Mesenchymal stem cell (in vitro differentiated cells and primary cell): ENCODE measurements around the gene ALPL.

Experiments used
- DNase-seq: peaks from one replicate; pipeline ENCODE4 v3.0.0-alpha.2; 2013
- H2AFZ ChIP-seq: one replicate; pipeline ENCODE4 v1.6.1; 2013; ENCODE audit warnings: low read depth, mild to moderate bottlenecking, control low read depth, inconsistent platforms, low read length, moderate library complexity
- H2AK5ac ChIP-seq: 2 replicates; pipeline ENCODE4 v1.6.1; 2013; ENCODE audit warnings: low read length, moderate library complexity, mild to moderate bottlenecking, inconsistent platforms; ENCODE audit not compliant: severe bottlenecking
- H2BK120ac ChIP-seq: one replicate; pipeline ENCODE4 v1.6.1; 2013; ENCODE audit warnings: low read depth, mild to moderate bottlenecking, inconsistent platforms, low read length, moderate library complexity
- H2BK12ac ChIP-seq, 2 experiments: one replicate each; pipeline ENCODE4 v1.6.1; 2013; ENCODE audit warnings: inconsistent platforms in 2 of 2, low read length in 2 of 2, mild to moderate bottlenecking in 2 of 2, moderate library complexity in 2 of 2, control low read depth in 1 of 2
- H2BK15ac ChIP-seq: one replicate; pipeline ENCODE4 v1.6.1; 2013; ENCODE audit warnings: mild to moderate bottlenecking, low read depth, inconsistent platforms; ENCODE audit not compliant: poor library complexity, severe bottlenecking
- H2BK5ac ChIP-seq: 2 replicates; pipeline ENCODE4 v1.6.1; 2013; ENCODE audit warnings: low read depth, mild to moderate bottlenecking, low read length, control low read depth, inconsistent platforms; ENCODE audit not compliant: poor library complexity, severe bottlenecking
- H3K14ac ChIP-seq, 2 experiments: one replicate each; pipeline ENCODE4 v1.6.1; 2013; ENCODE audit warnings: inconsistent platforms in 2 of 2, low read length in 2 of 2, control low read depth in 1 of 2, mild to moderate bottlenecking in 1 of 2, moderate library complexity in 1 of 2
- H3K18ac ChIP-seq, 2 experiments: one replicate each; pipeline ENCODE4 v1.6.1; 2013; ENCODE audit warnings: inconsistent platforms in 2 of 2, low read length in 2 of 2, control low read depth in 1 of 2, low read depth in 1 of 2, mild to moderate bottlenecking in 1 of 2
- H3K23ac ChIP-seq, 2 experiments: one replicate each; pipeline ENCODE4 v1.6.1; 2013; ENCODE audit warnings: inconsistent platforms in 2 of 2, low read length in 2 of 2, mild to moderate bottlenecking in 2 of 2, moderate library complexity in 2 of 2, control low read depth in 1 of 2
- H3K27ac ChIP-seq: 2 replicates; pipeline ENCODE4 v1.5.1; 2013; ENCODE audit warnings: mild to moderate bottlenecking, moderate library complexity, low read length, control low read depth, inconsistent platforms; ENCODE audit not compliant: poor library complexity, severe bottlenecking
- H3K27me3 ChIP-seq, 2 experiments: 2 replicates each; pipeline versions ENCODE4 v1.6.1 to v1.7.0; 2013; ENCODE audit warnings: low read length in 2 of 2, mild to moderate bottlenecking in 2 of 2, moderate library complexity in 2 of 2, control low read depth in 1 of 2, inconsistent platforms in 1 of 2; ENCODE audit not compliant: control insufficient read depth in 1 of 2, insufficient read depth in 1 of 2
- H3K36me3 ChIP-seq, 2 experiments: 2 replicates each; pipeline versions ENCODE4 v1.6.1 to v1.7.0; 2013; ENCODE audit warnings: low read length in 2 of 2, control low read depth in 1 of 2, inconsistent platforms in 1 of 2, low read depth in 1 of 2, mild to moderate bottlenecking in 1 of 2; ENCODE audit not compliant: insufficient read depth in 2 of 2, control insufficient read depth in 1 of 2
- H3K4ac ChIP-seq, 2 experiments: one replicate each; pipeline ENCODE4 v1.6.1; 2013; ENCODE audit warnings: inconsistent platforms in 2 of 2, low read length in 2 of 2, mild to moderate bottlenecking in 2 of 2, moderate library complexity in 2 of 2, control low read depth in 1 of 2, low read depth in 1 of 2
- H3K4me1 ChIP-seq: 2 replicates; pipeline ENCODE4 v1.6.1; 2013; ENCODE audit warnings: low read depth, low read length, control low read depth; ENCODE audit not compliant: control insufficient read depth, insufficient read depth
- H3K4me2 ChIP-seq: 2 replicates; pipeline ENCODE4 v1.6.1; 2013; ENCODE audit warnings: low read length, mild to moderate bottlenecking, inconsistent platforms; ENCODE audit not compliant: poor library complexity, severe bottlenecking
- H3K4me3 ChIP-seq, 2 experiments: 2 replicates each; pipeline versions ENCODE4 v1.5.1 to v1.7.0; 2013; ENCODE audit warnings: low read length in 2 of 2, mild to moderate bottlenecking in 2 of 2, control low read depth in 1 of 2, low read depth in 1 of 2; ENCODE audit not compliant: insufficient read depth in 1 of 2
- H3K79me1 ChIP-seq: replicated peaks from 2 replicates; pipeline ENCODE4 v1.6.1; 2013; ENCODE audit warnings: mild to moderate bottlenecking, control low read depth, low read length, inconsistent platforms; ENCODE audit not compliant: poor library complexity, severe bottlenecking
- H3K9ac ChIP-seq: 2 replicates; pipeline ENCODE4 v1.7.0; 2013; ENCODE audit warnings: mild to moderate bottlenecking, low read length, moderate library complexity
- H3K9me3 ChIP-seq: 2 replicates; pipeline ENCODE4 v1.7.0; 2013; ENCODE audit warnings: mild to moderate bottlenecking, low read length; ENCODE audit not compliant: control insufficient read depth
- H4K8ac ChIP-seq: one replicate; pipeline ENCODE4 v1.6.1; 2013; ENCODE audit warnings: inconsistent platforms, mild to moderate bottlenecking, low read length, moderate library complexity
- H4K91ac ChIP-seq: one replicate; pipeline ENCODE4 v1.6.1; 2013; ENCODE audit warnings: mild to moderate bottlenecking, low read length, inconsistent platforms
- WGBS: methylation state at CpG from one replicate; pipeline ENCODE4 v1.1.7; 2013; ENCODE audit warnings: mixed read lengths; 5-methylcytosine and 5-hydroxymethylcytosine counted together

ALPL gene

DNA sequence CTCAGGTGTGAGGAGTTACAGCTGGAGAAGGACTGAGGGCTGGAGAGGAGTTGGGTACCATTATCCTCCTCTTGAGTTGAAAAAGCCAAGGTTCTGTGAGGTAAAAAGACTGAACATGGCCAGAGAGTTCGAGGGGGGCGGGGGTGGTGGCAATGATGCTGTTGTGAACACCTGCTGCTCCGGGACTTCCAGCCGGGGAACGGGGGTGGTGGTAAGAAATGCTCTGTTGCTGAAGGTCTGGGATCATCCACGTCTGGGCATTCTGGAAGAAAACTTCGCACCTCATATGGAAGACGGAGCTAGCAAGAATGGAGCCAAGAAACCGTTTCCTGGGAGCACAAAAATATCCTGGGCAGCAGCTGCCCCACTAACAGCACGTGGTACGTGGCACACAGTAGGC is 20.1 kb upstream of the ALPL start:
- no peaks in the 10 kb centered on the region for H3K9me3 ChIP-seq
- no peak overlapping the region for H3K4me2 ChIP-seq
- H3K4ac ChIP-seq: no peak overlapping the region
- H3K36me3 ChIP-seq: no peaks in the 10 kb centered on the region
- no peak overlapping the region for H3K14ac ChIP-seq
- no peak for DNase-seq
- H2BK12ac ChIP-seq: no peak overlapping the region
- no peak overlapping the region for H3K4me3 ChIP-seq
- H2BK5ac ChIP-seq: no peak overlapping the region
- no peak overlapping the region for H4K8ac ChIP-seq
- H2BK120ac ChIP-seq: no peak overlapping the region
- H4K91ac ChIP-seq: no peak overlapping the region
- no peak overlapping the region for H2BK15ac ChIP-seq
- H3K27me3 ChIP-seq: peaks cover 15 to 35% of the 10 kb centered on the region in 2 experiments
- H3K79me1 ChIP-seq: no peaks in the 10 kb centered on the region
- no peak overlapping the region for H3K9ac ChIP-seq
- H2AFZ ChIP-seq: no peak overlapping the region
- WGBS: 92% methylated on average over 11 of the region's 11 CpGs
- H2AK5ac ChIP-seq: no peak overlapping the region
- H3K18ac ChIP-seq: no peak overlapping the region
- peaks cover 2% of the 10 kb centered on the region for H3K4me1 ChIP-seq
- H3K23ac ChIP-seq: no peak overlapping the region
- H3K27ac ChIP-seq: no peak overlapping the region

DNA sequence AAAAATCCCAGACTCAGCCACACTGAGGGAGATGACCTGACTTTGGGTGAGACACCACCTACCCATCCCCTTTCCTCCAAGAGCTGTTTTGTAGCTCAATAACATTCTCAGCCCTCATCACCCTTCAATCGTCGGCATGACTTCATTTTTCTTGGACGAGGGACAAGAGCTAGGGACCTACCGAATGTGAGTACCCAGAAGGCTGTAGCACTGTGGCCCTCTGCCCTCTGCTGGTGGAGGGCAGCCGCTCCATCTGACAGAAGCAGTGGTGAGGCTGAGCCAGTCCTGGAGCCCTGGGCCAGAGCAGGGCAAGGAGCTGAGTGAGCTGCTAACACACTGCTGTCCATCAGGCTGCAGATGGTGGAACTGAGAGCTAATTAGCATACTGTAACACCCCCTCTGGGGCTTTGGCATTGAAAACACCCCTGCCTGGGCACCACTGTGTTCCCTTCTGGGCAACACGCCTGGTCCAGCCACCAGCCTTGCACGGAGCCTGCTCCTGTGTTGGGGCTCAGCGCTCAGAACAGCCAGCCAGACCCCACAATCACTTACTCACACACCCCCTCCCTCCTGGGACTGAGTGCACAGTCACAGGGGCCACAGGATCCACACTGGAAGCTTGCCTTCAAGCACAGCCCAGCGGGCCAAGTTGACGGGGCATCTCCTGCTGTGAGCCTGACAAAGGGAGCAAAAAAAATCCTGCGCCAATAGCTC is 18.3 kb upstream of the ALPL start:
- Histone ChIP-seq H3K4me3 (no peak overlapping the region), H3K14ac (no peak overlapping the region), H2AFZ (no peak overlapping the region), H4K8ac (peak overlapping the region; percentile 55), H3K79me1 (no peaks in the 10 kb centered on the region), H3K36me3 (no peaks in the 10 kb centered on the region), H2BK120ac (no peak overlapping the region), H3K23ac (no peak overlapping the region), H3K18ac (no peak overlapping the region), H3K27ac (no peak overlapping the region), H2BK15ac (no peak overlapping the region), H2AK5ac (no peak overlapping the region), H2BK12ac (no peak overlapping the region), H4K91ac (no peak overlapping the region), H3K9me3 (no peaks in the 10 kb centered on the region), H3K9ac (no peak overlapping the region), H3K4me2 (no peak overlapping the region), H2BK5ac (no peak overlapping the region), H3K4me1 (peaks cover 2% of the 10 kb centered on the region), H3K27me3 (peaks cover 19 to 49% of the 10 kb centered on the region in 2 experiments), H3K4ac (no peak overlapping the region)
- 53% methylated on average over 11 of the region's 11 CpGs for WGBS
- peak; percentile 82 for DNase-seq

DNA sequence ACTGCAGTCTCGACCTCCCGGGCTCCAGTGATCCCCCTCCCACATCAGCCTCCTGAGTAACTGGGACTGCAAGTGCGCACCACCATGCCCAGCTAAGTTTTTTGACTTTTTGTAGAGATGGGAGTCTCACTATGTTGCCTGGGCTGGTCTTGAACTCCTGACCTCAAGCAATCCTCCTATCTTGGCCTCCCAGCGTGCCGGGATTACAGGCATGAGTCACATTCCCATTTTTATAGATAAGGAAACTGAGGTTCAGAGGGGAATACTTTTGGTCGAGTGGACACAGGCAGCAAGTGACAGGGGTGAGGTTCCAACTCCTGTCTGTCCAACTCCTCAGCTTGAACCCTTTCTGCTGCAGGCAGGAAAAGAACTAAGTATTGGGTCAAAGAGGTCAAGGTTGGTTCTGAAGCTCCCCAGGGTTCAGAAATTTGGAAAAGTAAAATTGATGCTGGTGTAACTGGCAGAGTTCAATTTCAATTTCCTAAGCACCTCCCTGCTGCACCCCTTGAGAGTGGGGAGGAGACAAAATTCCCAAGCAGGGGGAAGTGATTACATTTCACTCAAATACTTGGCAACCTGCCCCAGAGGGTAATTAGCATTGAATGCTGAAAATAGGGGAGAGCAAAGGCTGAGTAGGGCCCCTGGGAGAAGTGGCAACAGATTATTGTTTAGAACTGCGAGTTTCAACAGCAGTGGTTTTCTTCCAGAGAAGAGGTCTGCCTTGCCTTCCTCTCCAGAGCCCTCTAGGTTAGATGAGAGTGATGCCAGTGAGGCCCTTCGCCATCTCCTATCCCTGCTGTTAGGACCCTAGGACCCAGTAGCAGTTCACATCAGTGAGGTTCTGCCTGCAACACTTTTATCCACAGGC is 17.5 kb upstream of the ALPL start:
- Histone ChIP-seq H3K18ac (peak overlapping the region in 1 of 2 experiments; percentile 37), H3K14ac (no peak overlapping the region), H3K9ac (no peak overlapping the region), H3K4ac (no peak overlapping the region), H3K79me1 (no peaks in the 10 kb centered on the region), H3K4me1 (peaks cover 2% of the 10 kb centered on the region), H3K27ac (no peak overlapping the region), H3K9me3 (no peaks in the 10 kb centered on the region), H3K27me3 (peaks cover 19 to 57% of the 10 kb centered on the region in 2 experiments), H2BK12ac (peak overlapping the region in 1 of 2 experiments; percentile 45), H3K4me3 (no peak overlapping the region), H4K91ac (peak overlapping the region; percentile 71), H3K4me2 (no peak overlapping the region), H4K8ac (no peak overlapping the region), H2AFZ (no peak overlapping the region), H3K23ac (no peak overlapping the region), H2BK120ac (no peak overlapping the region), H3K36me3 (no peaks in the 10 kb centered on the region), H2BK15ac (no peak overlapping the region), H2BK5ac (no peak overlapping the region), H2AK5ac (no peak overlapping the region)
- DNase-seq: peak; percentile 34
- WGBS: 39% methylated on average over 7 of the region's 8 CpGs

DNA sequence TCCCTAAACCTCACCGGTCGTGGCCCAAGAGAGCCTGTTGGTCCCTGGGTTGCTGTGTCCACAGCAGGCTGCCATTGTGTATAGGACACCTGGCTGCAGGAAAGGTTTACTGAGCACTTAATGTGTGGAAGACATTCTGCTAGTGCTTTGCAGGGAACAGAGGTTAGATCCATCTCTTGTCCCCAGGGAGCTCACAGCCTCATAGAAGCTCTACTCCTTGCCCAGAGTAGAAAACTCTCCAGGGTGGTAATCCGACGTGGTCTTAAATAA is 16.9 kb upstream of the ALPL start:
- no peaks in the 10 kb centered on the region for H3K79me1 ChIP-seq
- peak overlapping the region; percentile 71 for H4K91ac ChIP-seq
- H3K4me1 ChIP-seq: peaks cover 2% of the 10 kb centered on the region
- no peak overlapping the region for H2AFZ ChIP-seq
- peak overlapping the region in 1 of 2 experiments; percentile 45 for H2BK12ac ChIP-seq
- no peak overlapping the region for H3K4me3 ChIP-seq
- H2BK5ac ChIP-seq: no peak overlapping the region
- H3K27me3 ChIP-seq: peaks cover 19 to 63% of the 10 kb centered on the region in 2 experiments
- no peak overlapping the region for H3K9ac ChIP-seq
- 54% methylated on average over 4 of the region's 4 CpGs for WGBS
- H3K14ac ChIP-seq: no peak overlapping the region
- H3K27ac ChIP-seq: no peak overlapping the region
- H2BK120ac ChIP-seq: no peak overlapping the region
- peak overlapping the region in 1 of 2 experiments; percentile 37 for H3K18ac ChIP-seq
- H3K36me3 ChIP-seq: no peaks in the 10 kb centered on the region
- no peaks in the 10 kb centered on the region for H3K9me3 ChIP-seq
- no peak overlapping the region for H4K8ac ChIP-seq
- H3K4ac ChIP-seq: no peak overlapping the region
- H2BK15ac ChIP-seq: no peak overlapping the region
- no peak overlapping the region for H3K23ac ChIP-seq
- H2AK5ac ChIP-seq: no peak overlapping the region
- H3K4me2 ChIP-seq: no peak overlapping the region
- no peak for DNase-seq
